ENCODE results near the gene APOL2.
"Not testable (repeated sequence)": the region's sequence is repeated elsewhere in the genome, so short reads cannot be mapped to it uniquely, and the experiment has no call there.

Gene APOL2

GRCh38 chr22:36225333-36225922, 13.9 kb downstream of the APOL2 start:
- Histone ChIP-seq H3K9me3 (ENCODE audit: control insufficient read depth, insufficient read depth, low read length) (no peaks in the 10 kb centered on the region), H3K9ac (ENCODE audit: low read depth, low read length) (no peak overlapping the region), H3K36me3 (ENCODE audit: insufficient read depth, low read length) (no peaks in the 10 kb centered on the region), H3K4me1 (ENCODE audit: insufficient read depth, low read length) (no peaks in the 10 kb centered on the region)

- Histone ChIP-seq H3K36me3 (ENCODE audit: insufficient read depth, low read length) (no peaks in the 10 kb centered on the region), H3K9ac (ENCODE audit: low read depth, low read length) (no peak overlapping the region), H3K4me1 (ENCODE audit: insufficient read depth, low read length) (no peaks in the 10 kb centered on the region), H3K9me3 (ENCODE audit: control insufficient read depth, insufficient read depth, low read length) (no peaks in the 10 kb centered on the region)
Measured at GRCh38 chr22:36224245-36224644, 15.1 kb downstream of the APOL2 start.

- Histone ChIP-seq H3K36me3 (ENCODE audit: insufficient read depth, low read length) (no peaks in the 10 kb centered on the region), H3K9me3 (ENCODE audit: control insufficient read depth, insufficient read depth, low read length) (no peaks in the 10 kb centered on the region), H3K4me1 (ENCODE audit: insufficient read depth, low read length) (no peaks in the 10 kb centered on the region), H3K9ac (ENCODE audit: low read depth, low read length) (no peak overlapping the region)
Measured at GRCh38 chr22:36223504-36223903, 15.8 kb downstream of the APOL2 start.

DNA sequence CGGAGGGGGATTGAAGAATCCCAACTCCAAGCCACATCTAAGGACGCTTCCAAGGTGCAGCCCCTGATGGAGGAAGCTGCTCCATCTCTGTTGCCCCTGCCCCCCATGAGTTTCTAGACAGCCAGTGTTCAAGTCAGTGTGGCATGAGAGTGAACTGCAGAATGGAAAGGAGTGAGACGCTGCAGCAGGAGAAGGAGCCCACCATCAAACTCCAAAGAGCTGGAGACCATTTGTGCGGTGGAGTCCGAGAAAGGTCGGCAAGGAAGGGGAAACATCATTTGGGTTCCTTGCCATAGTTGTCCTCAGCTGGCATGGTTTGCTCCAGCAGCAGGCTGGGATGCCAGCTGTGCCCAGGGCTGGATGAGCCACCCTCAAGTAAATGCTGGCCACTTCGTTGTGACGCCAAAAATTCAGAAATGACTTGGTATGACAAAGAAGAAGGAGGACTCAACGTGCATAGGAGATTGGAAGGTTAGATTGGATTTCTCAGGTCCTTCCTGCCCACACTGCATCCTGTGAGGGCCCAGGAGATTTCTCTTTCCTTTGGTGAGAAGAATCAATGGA, 16.4 kb downstream of the APOL2 start:
- Histone ChIP-seq H3K36me3 (ENCODE audit: insufficient read depth, low read length) (no peaks in the 10 kb centered on the region), H3K4me1 (ENCODE audit: insufficient read depth, low read length) (no peaks in the 10 kb centered on the region), H3K9ac (ENCODE audit: low read depth, low read length) (no peak overlapping the region), H3K9me3 (ENCODE audit: control insufficient read depth, insufficient read depth, low read length) (no peaks in the 10 kb centered on the region)

- Histone ChIP-seq H3K36me3 (ENCODE audit: insufficient read depth, low read length) (no peaks in the 10 kb centered on the region), H3K9me3 (ENCODE audit: control insufficient read depth, insufficient read depth, low read length) (no peaks in the 10 kb centered on the region), H3K9ac (ENCODE audit: low read depth, low read length) (no peak overlapping the region), H3K4me1 (ENCODE audit: insufficient read depth, low read length) (no peaks in the 10 kb centered on the region)
Measured at GRCh38 chr22:36221799-36222751, 17.3 kb downstream of the APOL2 start.

GRCh38 chr22:36220451-36220921, 18.8 kb downstream of the APOL2 start:
- H3K9ac ChIP-seq (ENCODE audit: low read depth, low read length), result no peak overlapping the region
- H3K4me1 ChIP-seq (ENCODE audit: insufficient read depth, low read length), result no peaks in the 10 kb centered on the region
- H3K36me3 ChIP-seq (ENCODE audit: insufficient read depth, low read length), result no peaks in the 10 kb centered on the region
- no peaks in the 10 kb centered on the region for H3K9me3 ChIP-seq (ENCODE audit: control insufficient read depth, insufficient read depth, low read length)

DNA sequence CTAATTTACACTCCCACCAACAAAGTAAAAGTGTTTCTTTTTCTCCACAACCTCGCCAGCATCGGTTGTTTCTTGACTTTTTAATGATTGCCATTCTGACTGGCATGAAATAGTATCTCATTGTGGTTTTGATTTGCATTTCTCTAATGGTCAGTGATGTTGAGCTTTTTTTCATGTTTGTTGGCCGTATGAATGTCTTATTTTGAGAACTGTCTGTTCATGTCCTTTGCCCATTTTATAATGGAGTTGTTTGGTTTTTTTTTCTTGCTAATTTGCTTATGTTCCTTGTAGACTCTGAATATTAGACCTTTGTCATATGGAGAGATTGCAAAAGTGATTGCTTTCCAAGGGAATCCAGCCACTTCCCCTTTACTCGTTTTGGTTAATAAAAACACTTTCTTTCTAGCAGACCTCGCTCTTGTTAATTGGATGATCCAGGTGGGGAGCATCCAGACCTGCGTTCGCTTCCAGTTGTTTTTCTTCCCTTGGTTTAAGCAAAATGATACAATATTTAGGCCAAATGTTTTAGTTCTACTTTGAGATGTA, 20.6 kb downstream of the APOL2 start:
- H3K4me1 ChIP-seq (ENCODE audit: insufficient read depth, low read length), result no peaks in the 10 kb centered on the region
- H3K9me3 ChIP-seq (ENCODE audit: control insufficient read depth, insufficient read depth, low read length), result no peaks in the 10 kb centered on the region
- H3K9ac ChIP-seq (ENCODE audit: low read depth, low read length), result no peak overlapping the region
- H3K36me3 ChIP-seq (ENCODE audit: insufficient read depth, low read length), result no peaks in the 10 kb centered on the region

DNA sequence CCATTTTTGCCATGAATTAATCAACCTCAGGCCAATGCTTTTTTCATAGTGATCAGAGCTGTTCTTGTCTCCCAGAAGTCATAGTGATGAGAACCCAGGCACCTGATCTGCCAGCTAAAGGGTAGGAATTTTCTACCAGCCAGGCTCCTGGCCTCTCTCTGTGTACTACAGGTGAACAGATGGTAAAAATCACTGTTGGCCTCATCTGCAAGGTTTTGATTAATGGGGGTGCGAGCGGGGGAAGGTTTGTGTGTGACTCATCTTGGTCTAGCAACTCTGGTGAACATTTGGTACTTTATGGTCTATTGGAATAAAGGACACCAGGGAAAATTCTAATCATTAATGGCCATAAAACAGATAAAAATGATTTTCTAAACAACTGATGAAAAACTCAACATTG, 23.3 kb downstream of the APOL2 start:
- no peak overlapping the region for H3K9ac ChIP-seq (ENCODE audit: low read depth, low read length)
- no peaks in the 10 kb centered on the region for H3K36me3 ChIP-seq (ENCODE audit: insufficient read depth, low read length)
- H3K9me3 ChIP-seq (ENCODE audit: control insufficient read depth, insufficient read depth, low read length), result no peaks in the 10 kb centered on the region
- H3K4me1 ChIP-seq (ENCODE audit: insufficient read depth, low read length), result no peaks in the 10 kb centered on the region

DNA sequence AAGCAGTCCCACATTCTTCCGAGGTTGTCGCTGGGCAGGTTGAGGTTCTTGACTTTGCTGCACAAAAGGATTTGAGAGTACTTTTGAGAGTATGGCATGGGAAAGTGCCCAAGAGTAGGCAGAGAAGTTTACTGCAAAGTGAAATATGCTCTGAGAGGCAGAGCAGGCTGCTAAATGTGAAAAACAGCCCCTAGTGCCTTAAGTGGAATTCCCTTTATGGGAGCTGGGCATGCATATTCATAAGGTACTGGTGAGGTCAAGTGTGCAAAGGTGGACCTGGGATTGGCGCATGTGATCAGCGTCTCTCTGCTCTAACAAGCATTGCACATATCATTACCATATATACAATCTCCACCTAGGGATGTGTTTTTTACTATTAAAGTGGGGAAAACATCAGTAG, 25.7 kb downstream of the APOL2 start:
- Histone ChIP-seq H3K9me3 (ENCODE audit: control insufficient read depth, insufficient read depth, low read length) (peaks cover 4% of the 10 kb centered on the region; the same call in 1 of the 2 replicates), H3K4me1 (ENCODE audit: insufficient read depth, low read length) (no peaks in the 10 kb centered on the region), H3K36me3 (ENCODE audit: insufficient read depth, low read length) (no peaks in the 10 kb centered on the region), H3K9ac (ENCODE audit: low read depth, low read length) (no peak overlapping the region)

GRCh38 chr22:36212901-36213300, 26.4 kb downstream of the APOL2 start:
- no peak overlapping the region for H3K9ac ChIP-seq (ENCODE audit: low read depth, low read length)
- H3K4me1 ChIP-seq (ENCODE audit: insufficient read depth, low read length), result no peaks in the 10 kb centered on the region
- H3K36me3 ChIP-seq (ENCODE audit: insufficient read depth, low read length), result no peaks in the 10 kb centered on the region
- peaks cover 4% of the 10 kb centered on the region; the same call in 1 of the 2 replicates for H3K9me3 ChIP-seq (ENCODE audit: control insufficient read depth, insufficient read depth, low read length)

GRCh38 chr22:36211237-36211861, 28.0 kb downstream of the APOL2 start:
- peaks cover 4% of the 10 kb centered on the region; the same call in 1 of the 2 replicates for H3K9me3 ChIP-seq (ENCODE audit: control insufficient read depth, insufficient read depth, low read length)
- no peak overlapping the region for H3K9ac ChIP-seq (ENCODE audit: low read depth, low read length)

GRCh38 chr22:36210224-36210623, 29.1 kb downstream of the APOL2 start:
- H3K4me1 ChIP-seq (ENCODE audit: insufficient read depth, low read length), result no peaks in the 10 kb centered on the region
- H3K9me3 ChIP-seq (ENCODE audit: control insufficient read depth, insufficient read depth, low read length), result peaks cover 4% of the 10 kb centered on the region; the same call in 1 of the 2 replicates
- H3K36me3 ChIP-seq (ENCODE audit: insufficient read depth, low read length), result no peaks in the 10 kb centered on the region
- H3K9ac ChIP-seq (ENCODE audit: low read depth, low read length), result no peak overlapping the region

More at GRCh38 chr22:36211237-36211861, 28.0 kb downstream of the APOL2 start:
- no peaks in the 10 kb centered on the region for H3K36me3 ChIP-seq (ENCODE audit: insufficient read depth, low read length)
- no peaks in the 10 kb centered on the region for H3K4me1 ChIP-seq (ENCODE audit: insufficient read depth, low read length)

DNA sequence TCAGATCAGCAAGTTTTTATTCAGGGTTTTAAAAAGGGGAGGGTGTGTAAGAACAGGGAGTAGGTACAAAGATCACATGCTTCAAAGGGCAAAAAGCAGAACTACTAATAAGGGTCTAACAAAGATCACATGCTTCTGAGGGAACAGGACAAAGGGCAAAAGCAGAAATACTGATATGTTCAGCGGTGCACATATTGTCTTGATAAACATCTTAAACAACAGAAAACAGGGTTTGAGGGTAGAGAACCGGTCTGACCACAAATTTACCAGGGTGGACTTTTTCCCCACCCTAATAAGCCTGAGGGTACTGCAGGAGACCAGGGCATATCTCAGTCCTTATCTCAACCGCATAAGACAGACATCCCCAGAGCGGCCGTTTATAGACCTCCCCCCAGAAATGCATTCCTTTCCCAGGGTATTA, 29.8 kb downstream of the APOL2 start:
- not testable (repeated sequence) for H3K36me3 ChIP-seq (ENCODE audit: insufficient read depth, low read length); H3K4me1 ChIP-seq (ENCODE audit: insufficient read depth, low read length); H3K9me3 ChIP-seq (ENCODE audit: control insufficient read depth, insufficient read depth, low read length); H3K9ac ChIP-seq (ENCODE audit: low read depth, low read length)

DNA sequence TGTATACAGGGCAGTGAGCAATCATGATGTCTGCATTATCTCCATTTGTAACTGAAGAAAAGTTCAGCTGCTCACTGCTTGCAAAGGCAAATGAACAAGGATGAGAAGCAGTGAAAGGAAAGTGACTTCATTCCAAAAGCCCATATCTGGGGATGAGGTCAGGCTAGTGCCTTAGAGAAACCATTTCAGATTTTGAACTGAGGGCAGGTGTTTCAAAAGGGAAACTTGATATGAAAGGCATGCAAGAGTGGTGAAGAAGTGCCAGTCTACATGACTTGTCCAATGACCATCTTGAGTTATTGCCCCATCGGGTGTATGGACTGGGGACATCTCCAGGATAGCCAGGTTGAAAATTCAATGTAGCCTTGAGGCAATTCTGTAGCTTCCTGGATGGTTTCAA, 30.4 kb downstream of the APOL2 start:
- Histone ChIP-seq H3K4me1 (ENCODE audit: insufficient read depth, low read length) (no peaks in the 10 kb centered on the region; the same call in 1 of the 2 replicates), H3K9me3 (ENCODE audit: control insufficient read depth, insufficient read depth, low read length) (peaks cover 4% of the 10 kb centered on the region; the same call in 1 of the 2 replicates), H3K9ac (ENCODE audit: low read depth, low read length) (no peak overlapping the region), H3K36me3 (ENCODE audit: insufficient read depth, low read length) (no peaks in the 10 kb centered on the region)

Data from ES-I3 (cell line).